ENCODE data around the gene NPPA.

The NPPA gene

DNA sequence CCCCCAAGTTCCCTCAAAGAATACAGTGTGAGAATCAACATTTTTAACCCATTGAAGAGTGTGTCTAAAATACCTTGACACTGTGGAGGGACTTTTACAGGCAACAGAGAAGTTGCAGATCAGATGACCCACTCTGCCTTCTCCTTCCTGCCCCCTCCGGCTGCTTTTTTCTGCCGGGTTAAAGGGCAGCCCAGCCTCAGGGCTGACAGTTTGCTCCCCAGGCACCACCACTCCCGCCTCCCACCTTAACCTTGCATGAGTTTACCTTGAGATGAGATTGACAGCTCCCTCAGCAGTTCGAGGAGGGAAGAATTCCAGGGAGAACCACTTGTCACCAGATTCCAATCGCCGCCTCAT, 45.0 kb downstream of the NPPA start:
- no peak for DNase-seq (ENCODE audit: insufficient read length, low spot score)
- TF ChIP-seq, protein P1, sequence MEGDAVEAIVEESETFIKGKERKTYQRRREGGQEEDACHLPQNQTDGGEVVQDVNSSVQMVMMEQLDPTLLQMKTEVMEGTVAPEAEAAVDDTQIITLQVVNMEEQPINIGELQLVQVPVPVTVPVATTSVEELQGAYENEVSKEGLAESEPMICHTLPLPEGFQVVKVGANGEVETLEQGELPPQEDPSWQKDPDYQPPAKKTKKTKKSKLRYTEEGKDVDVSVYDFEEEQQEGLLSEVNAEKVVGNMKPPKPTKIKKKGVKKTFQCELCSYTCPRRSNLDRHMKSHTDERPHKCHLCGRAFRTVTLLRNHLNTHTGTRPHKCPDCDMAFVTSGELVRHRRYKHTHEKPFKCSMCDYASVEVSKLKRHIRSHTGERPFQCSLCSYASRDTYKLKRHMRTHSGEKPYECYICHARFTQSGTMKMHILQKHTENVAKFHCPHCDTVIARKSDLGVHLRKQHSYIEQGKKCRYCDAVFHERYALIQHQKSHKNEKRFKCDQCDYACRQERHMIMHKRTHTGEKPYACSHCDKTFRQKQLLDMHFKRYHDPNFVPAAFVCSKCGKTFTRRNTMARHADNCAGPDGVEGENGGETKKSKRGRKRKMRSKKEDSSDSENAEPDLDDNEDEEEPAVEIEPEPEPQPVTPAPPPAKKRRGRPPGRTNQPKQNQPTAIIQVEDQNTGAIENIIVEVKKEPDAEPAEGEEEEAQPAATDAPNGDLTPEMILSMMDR (IDR thresholded peaks at IDR 0.05; ENCODE audit: insufficient read depth, missing control alignments), result no peak
- FAIRE-seq, result no peak

DNA sequence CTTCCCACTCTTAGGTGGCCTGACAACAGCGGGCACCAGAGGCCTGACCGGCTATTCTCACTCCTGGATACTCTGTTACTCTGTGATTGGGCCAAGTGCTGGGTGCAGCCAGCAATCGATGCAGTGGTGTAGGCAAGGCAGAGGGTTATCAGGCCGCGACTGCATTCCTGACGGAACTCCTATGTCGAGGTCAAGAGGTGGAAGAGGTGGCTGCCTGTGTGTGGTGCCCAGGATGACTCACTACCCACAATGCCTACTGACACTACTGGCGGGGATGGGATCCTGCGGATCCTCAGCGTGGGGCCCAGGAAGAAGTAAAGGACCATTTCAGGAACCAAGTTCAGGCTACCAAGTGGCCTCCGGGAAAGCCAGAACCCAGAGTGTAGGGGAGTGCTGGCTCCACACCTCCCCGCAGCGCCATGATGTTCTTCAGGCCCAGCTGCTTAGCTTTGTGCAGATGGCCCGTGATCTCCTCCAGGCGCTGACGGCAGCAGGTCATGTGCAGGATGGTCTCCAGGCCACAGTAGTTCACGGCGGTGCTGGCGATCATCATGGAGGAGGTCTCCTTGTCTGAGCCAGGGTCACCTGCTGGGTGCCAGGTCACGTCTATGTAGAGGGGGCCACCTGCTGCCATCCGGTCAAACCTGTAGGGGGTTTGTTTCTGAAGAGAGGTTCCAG, 46.7 kb downstream of the NPPA start:
- TF ChIP-seq, protein P1 (IDR thresholded peaks at IDR 0.05; ENCODE audit: insufficient read depth, missing control alignments), result no peak
- FAIRE-seq, result no peak
- no peak for DNase-seq (ENCODE audit: insufficient read length, low spot score)

DNA sequence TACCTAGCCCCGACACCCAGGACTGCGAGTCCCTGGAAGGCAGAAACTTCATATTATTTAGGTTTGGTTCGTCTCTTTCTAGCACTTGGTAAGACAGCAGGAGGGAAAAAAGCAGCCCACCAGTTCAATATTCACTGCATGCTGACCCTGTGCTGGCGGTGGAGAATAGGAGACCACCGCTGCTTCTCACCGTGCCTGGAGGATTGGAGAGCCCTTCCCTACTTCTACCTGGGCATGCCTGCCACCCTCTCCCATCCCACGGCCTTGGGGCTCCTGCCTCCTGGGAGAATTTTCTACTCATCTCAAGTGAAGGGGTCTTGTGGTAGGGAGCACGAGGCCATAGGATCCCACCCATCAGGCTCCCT, 47.2 kb downstream of the NPPA start:
- DNase-seq (ENCODE audit: insufficient read length, low spot score) (no peak), FAIRE-seq (no peak)
- TF ChIP-seq, protein P1 (IDR thresholded peaks at IDR 0.05; ENCODE audit: insufficient read depth, missing control alignments), result no peak

DNA sequence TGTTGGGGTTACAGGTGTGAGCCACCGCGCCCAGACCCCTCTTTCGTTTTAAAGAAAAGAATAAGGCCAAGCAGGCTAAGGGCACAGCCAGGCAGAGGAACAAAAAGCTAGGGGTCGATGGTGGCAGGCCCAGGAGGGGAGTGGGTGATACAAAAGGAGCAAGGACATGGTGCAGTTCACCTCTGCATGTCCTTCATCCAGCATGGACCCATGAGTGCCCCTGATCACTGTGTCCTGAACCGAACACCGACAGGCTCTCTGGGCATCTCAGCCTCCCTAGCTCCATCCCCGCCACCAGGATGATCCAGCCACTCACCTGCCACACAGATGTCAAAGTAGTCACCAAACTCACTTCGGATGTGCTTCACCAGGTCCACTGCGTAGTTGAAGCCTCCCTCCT, 47.7 kb downstream of the NPPA start:
- DNase-seq (ENCODE audit: insufficient read length, low spot score), result no peak
- no peak for FAIRE-seq
- TF ChIP-seq, protein P1 (IDR thresholded peaks at IDR 0.05; ENCODE audit: insufficient read depth, missing control alignments), result no peak

DNA sequence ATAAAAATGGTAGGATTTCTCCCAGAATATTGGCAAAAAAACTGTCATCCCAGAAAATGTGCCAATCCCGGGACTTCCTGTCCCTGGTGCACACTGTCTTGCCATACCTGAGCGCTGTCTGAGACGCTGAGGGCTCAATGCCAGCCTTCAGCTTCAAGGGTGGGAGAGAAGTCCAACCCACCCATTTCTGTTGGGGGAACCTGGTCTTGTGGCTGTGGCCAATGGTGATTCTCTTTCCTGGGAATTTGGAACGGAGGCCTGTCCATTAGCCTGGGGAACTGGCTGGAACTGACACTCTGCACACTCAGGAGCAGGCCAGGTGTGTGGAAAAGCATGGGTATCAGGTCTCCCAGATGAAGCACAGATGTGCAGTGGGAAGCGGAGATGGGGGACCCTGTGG, 48.5 kb downstream of the NPPA start:
- DNase-seq (ENCODE audit: insufficient read length, low spot score), result no peak
- TF ChIP-seq, protein P1 (IDR thresholded peaks at IDR 0.05; ENCODE audit: insufficient read depth, missing control alignments), result no peak
- no peak for FAIRE-seq

DNA sequence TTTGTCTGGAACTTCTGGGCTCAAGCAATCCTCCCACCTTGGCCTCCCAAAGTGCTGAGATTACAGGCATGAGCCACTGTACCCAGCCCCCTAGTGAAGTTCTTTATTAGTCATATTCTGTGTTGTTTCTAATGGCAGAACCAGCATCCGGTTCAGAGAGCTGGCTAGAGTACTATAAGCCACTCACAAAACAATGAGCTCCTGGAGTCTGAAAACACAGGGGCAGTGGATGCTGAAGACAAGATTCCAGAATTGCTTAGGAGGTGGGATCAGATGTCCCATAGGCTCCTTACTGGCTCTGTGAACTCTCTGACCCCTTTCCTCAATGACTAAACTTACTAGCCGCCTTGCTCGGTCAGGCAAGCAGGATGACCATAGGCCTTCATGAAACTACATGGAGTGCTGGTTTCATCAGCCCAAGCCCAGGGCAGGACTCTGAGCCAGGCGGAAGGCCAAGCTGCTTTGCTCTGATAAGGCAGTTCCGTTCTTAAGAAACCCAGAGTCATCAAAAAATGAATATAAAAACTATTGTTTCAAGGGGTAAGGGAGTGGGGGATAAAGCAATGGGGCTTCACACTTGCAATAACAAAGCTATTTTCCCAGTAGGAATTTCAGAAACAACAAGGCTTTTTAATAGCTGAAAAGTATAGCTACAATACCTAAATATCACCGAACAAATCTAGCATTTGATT, 49.9 kb downstream of the NPPA start:
- FAIRE-seq (no peak), DNase-seq (ENCODE audit: insufficient read length, low spot score) (no peak)

More for the DNA sequence above, 49.9 kb downstream of the NPPA start:
- TF ChIP-seq, protein P1 (IDR thresholded peaks at IDR 0.05; ENCODE audit: insufficient read depth, missing control alignments), result no peak
